ENCODE measurements around the gene IDH3G. TPM values are rescaled to one million over a fixed set of nuclear protein-coding genes. Genes with fewer than 3 reads are reported as not detected.
A peak's percentile ranks its signal among the peaks of the same experiment; 100 is the strongest.

IDH3G gene
- total and polyA plus RNA-seq, 2 of the 8 experiments (the other 6 are each of a cell fraction or from before 2014, with no cell fraction given), result 39.4 to 66.7 TPM

- ChIA-PET CTCF (ENCODE audit: partially characterized antibody) (interaction anchor here (0.9 to 1.8 kb wide), 4 partner anchors 10 to 97 kb away, joined by 4 to 6 read pairs (median 4); partner anchors contain the start of gene ARHGAP4), POLR2A (ENCODE audit: partially characterized antibody) (interaction anchor here (0.7 to 3.6 kb wide), 7 partner anchors 9 to 116 kb away, joined by 3 to 23 read pairs (median 3); partner anchors contain the start of gene RENBP)
- Histone ChIP-seq H3K79me1 (ENCODE audit: low read depth, low read length) (no peaks in the 10 kb centered on the region; the same call in 1 of the 2 replicates), H2BK120ac (replicated peaks; ENCODE audit: low read depth, low read length) (no peak overlapping the region), H3K4me2 (ENCODE audit: insufficient read depth in 1 of 2, low read depth in 2 of 2, low read length in 2 of 2) (peak overlapping the region; percentile 61 to 72), H3K23ac (ENCODE audit: insufficient read length) (no peak overlapping the region), H3K4me3 (ENCODE audit: extremely low read depth in 1 of 4, insufficient read depth in 2 of 4, low read depth in 3 of 4, low read length in 4 of 4) (peak overlapping the region; percentile 47 to 78 (median 54)), H3K9me3 (ENCODE audit: insufficient read depth in 2 of 2, low read depth in 1 of 2, low read length in 1 of 2) (no peaks in the 10 kb centered on the region), H3K27me3 (replicated peaks in 1 of 4; ENCODE audit: control insufficient read depth in 3 of 4, extremely low read depth in 1 of 4, insufficient read depth in 3 of 4, low read length in 3 of 4) (peaks cover 0 to 6% (median 2%) of the 10 kb centered on the region in 4 experiments; a peak in 3 of 7 replicates), H2BK12ac (ENCODE audit: low read depth, low read length) (no peak overlapping the region), H3K4ac (replicated peaks; ENCODE audit: insufficient read length, low read depth, low read length) (no peak overlapping the region), H4K20me1 (replicated peaks in 1 of 2; ENCODE audit: control insufficient read depth in 1 of 2, insufficient read depth in 2 of 2, low read length in 2 of 2) (peaks cover 0 to 2% of the 10 kb centered on the region in 2 experiments), H3K79me2 (ENCODE audit: control insufficient read depth in 1 of 2, insufficient read depth in 2 of 2, low read length in 2 of 2) (peaks cover 23 to 58% of the 10 kb centered on the region in 2 experiments; a peak in 3 of 4 replicates), H2BK5ac (ENCODE audit: low read depth, low read length) (peak overlapping the region; percentile 87), H3K27ac (ENCODE audit: low read depth, low read length) (peak overlapping the region; percentile 29; the same call in 1 of the 2 replicates), H3K9ac (replicated peaks in 1 of 4; ENCODE audit: extremely low read depth in 1 of 4, low read depth in 3 of 4, low read length in 3 of 4) (peak overlapping the region in 2 of 4 experiments; percentile 32 to 41; a peak in 4 of 7 replicates), H4K91ac (replicated peaks; ENCODE audit: insufficient read length, low read length) (peak overlapping the region; percentile 44), H3K23me2 (ENCODE audit: low read depth, low read length) (no peaks in the 10 kb centered on the region), H2AFZ (ENCODE audit: low read length) (no peak overlapping the region), H3K4me1 (replicated peaks in 1 of 4; ENCODE audit: control insufficient read depth in 3 of 4, insufficient read depth in 4 of 4, low read length in 3 of 4) (peaks cover 6 to 22% (median 15%) of the 10 kb centered on the region in 4 experiments; a peak in 6 of 7 replicates), H4K8ac (ENCODE audit: extremely low read depth, insufficient read depth, low read length) (peak overlapping the region; percentile 48), H2BK20ac (ENCODE audit: low read length) (no peak overlapping the region), H3K18ac (ENCODE audit: extremely low read depth, low read length) (peak overlapping the region; percentile 90), H2AK5ac (ENCODE audit: low read depth, low read length) (peak overlapping the region; percentile 6; the same call in 1 of the 2 replicates), H3K36me3 (ENCODE audit: control insufficient read depth in 2 of 4, insufficient read depth in 4 of 4, low read length in 3 of 4) (no peaks in the 10 kb centered on the region; a peak in 1 of 8 replicates), H2BK15ac (ENCODE audit: low read length) (no peak overlapping the region), H3K56ac (replicated peaks; ENCODE audit: insufficient read length, low read depth, low read length) (peak overlapping the region; percentile 28), H3K14ac (ENCODE audit: insufficient read length) (no peak overlapping the region), H4K5ac (ENCODE audit: insufficient read length, low read depth, low read length) (peak overlapping the region; percentile 10)
- DNase-seq (ENCODE audit: low read depth in 1 of 2, low spot score in 2 of 2) (no peak), FAIRE-seq (peak; percentile 7)
- 14% methylated on average over 4 of the region's 17 CpGs; no CpG with 5 or more reads in 1 of the 2 experiments for WGBS, 2 experiments (ENCODE audit: extremely low coverage in 1 of 2, insufficient coverage in 1 of 2, insufficient read length in 1 of 2, insufficient replicate concordance in 2 of 2, low coverage in 1 of 2, low lambda C conversion rate in 2 of 2, missing lambda C conversion rate in 1 of 2)
- TF ChIP-seq SIX5 (IDR thresholded peaks at IDR 0.05; ENCODE audit: low read depth, low read length) (no peak), SP1 (IDR thresholded peaks at IDR 0.05; ENCODE audit: low read depth, low read length) (no peak), ASH2L (IDR thresholded peaks at IDR 0.05; ENCODE audit: low read length) (peak; percentile 41), SIN3A (conservative IDR thresholded peaks at IDR 0.05 in 1 of 2, IDR thresholded peaks at IDR 0.05 in 1 of 2; ENCODE audit: low read depth in 1 of 2, low read length in 2 of 2) (no peak), CTCF (IDR thresholded peaks at IDR 0.05; ENCODE audit: control extremely low read depth in 1 of 3, insufficient read depth in 1 of 3, low read depth in 1 of 3, low read length in 3 of 3) (no peak)
These were observed 34.1 kb upstream of the IDH3G start for GRCh38 chrX:153828308-153828707.

All from H1 (cell line).